Gastroesophageal sphincter (tissue), 3 donors: ENCODE results near the gene ACVR1B.
A peak's percentile ranks its signal among the peaks of the same experiment; 100 is the strongest.

Experiments
- EP300 ChIP-seq: sonication (generic); formaldehyde crosslinking; IDR thresholded peaks from one replicate; pipeline ENCODE4 v1.6.1; 2017; ENCODE audit warnings: antibody characterized with exemption, mild to moderate bottlenecking
- POLR2A ChIP-seq, 2 donors: fragments of 450-650 bp; IDR thresholded peaks; one replicate each; pipeline ENCODE4 v1.6.1; 2017; ENCODE audit warnings: antibody characterized with exemption in 2 of 2, mild to moderate bottlenecking in 2 of 2, moderate library complexity in 1 of 2
- TF ChIP-seq, protein P1 (sequence below), 4 experiments: fragments of 200-600 bp in 2 of 4; fragments of 450-650 bp in 2 of 4; sonication (generic) in 1 of 4; IDR thresholded peaks; one replicate each; pipeline ENCODE4 v1.5.1; 2017 to 2019; ENCODE audit warnings: antibody characterized with exemption in 4 of 4, mild to moderate bottlenecking in 2 of 4, moderate library complexity in 2 of 4

DNA sequence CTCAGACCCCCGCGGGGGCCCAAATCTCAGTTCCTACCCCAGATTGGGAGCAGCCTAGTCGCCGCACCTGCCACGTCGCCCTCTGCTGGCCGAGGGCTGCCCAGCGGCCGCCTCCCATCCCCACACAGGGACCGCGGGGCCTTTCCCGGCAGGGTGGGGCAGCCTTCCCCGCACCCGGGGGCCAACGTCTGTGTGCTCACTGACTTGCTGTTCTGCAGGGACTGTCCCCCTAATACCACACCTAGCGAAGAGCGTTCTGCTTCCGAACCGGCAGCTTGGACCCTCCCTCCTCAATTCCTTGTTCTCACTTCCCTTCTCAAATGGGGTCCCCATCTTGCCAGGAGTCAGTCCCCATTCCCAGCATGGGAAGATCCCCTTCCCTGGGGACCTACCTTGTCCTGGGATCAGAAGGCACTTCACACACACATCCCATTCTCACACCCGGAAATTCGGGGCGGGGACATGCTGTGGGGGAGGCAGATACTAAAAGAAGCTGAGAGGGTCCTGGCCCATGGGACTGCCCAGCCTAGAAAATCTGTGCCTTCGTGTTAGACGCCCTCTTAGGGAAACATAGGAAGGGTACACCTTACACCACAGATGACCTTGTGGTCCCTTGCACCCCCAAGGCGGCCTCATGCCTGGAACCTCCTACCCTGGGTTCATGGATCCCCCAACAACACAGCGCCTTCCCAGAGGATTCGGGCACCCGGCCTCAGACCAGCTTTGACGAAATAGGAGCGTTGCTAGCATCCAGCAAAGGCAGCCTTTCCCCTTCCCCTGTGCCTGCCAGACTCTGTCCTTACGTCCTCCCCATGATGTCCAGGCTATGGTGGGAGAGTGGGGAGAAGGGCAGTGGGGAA is 27.8 kb upstream of the ACVR1B start:
- TF ChIP-seq EP300 (no peak), POLR2A (IDR thresholded peaks at IDR 0.05) (no peak)
- TF ChIP-seq, protein P1, sequence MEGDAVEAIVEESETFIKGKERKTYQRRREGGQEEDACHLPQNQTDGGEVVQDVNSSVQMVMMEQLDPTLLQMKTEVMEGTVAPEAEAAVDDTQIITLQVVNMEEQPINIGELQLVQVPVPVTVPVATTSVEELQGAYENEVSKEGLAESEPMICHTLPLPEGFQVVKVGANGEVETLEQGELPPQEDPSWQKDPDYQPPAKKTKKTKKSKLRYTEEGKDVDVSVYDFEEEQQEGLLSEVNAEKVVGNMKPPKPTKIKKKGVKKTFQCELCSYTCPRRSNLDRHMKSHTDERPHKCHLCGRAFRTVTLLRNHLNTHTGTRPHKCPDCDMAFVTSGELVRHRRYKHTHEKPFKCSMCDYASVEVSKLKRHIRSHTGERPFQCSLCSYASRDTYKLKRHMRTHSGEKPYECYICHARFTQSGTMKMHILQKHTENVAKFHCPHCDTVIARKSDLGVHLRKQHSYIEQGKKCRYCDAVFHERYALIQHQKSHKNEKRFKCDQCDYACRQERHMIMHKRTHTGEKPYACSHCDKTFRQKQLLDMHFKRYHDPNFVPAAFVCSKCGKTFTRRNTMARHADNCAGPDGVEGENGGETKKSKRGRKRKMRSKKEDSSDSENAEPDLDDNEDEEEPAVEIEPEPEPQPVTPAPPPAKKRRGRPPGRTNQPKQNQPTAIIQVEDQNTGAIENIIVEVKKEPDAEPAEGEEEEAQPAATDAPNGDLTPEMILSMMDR (IDR thresholded peaks at IDR 0.05) = peak in 3 of 4 experiments; percentile 66 to 89 (median 75)
